SJSA1 (cell line): ENCODE measurements around the gene CELSR1. TPM values are rescaled to one million over a fixed set of nuclear protein-coding genes. Genes with fewer than 3 reads are reported as not detected.

Source experiments
- DNase-seq, 2 experiments: peaks; one replicate each; pipeline ENCODE4 v3.0.0-alpha.2; 2015 to 2020; ENCODE audit warnings: low spot score in 2 of 2, low read depth in 1 of 2
- H3K27ac ChIP-seq: fragments of 250-450 bp; sonication (Bioruptor Pico); 2 replicates; pipeline ENCODE4 v1.5.1; 2020; ENCODE audit warnings: mild to moderate bottlenecking, moderate library complexity
- H3K27me3 ChIP-seq: fragments of 250-450 bp; sonication (Bioruptor Pico); replicated peaks from 2 replicates; pipeline ENCODE4 v1.5.1; 2020; ENCODE audit warnings: mild to moderate bottlenecking, moderate library complexity
- H3K36me3 ChIP-seq: fragments of 250-450 bp; sonication (Bioruptor Pico); 2 replicates; pipeline ENCODE4 v1.5.1; 2020; ENCODE audit warnings: mild to moderate bottlenecking
- H3K4me1 ChIP-seq: fragments of 250-450 bp; sonication (Bioruptor Pico); replicated peaks from 2 replicates; pipeline ENCODE4 v1.6.1; 2021; ENCODE audit warnings: mild to moderate bottlenecking
- H3K4me3 ChIP-seq: fragments of 250-450 bp; sonication (Bioruptor Pico); 2 replicates; pipeline ENCODE4 v1.5.1; 2020; ENCODE audit warnings: mild to moderate bottlenecking
- H3K9me3 ChIP-seq: fragments of 250-450 bp; sonication (Bioruptor Pico); replicated peaks from 2 replicates; pipeline ENCODE4 v1.5.1; 2020; ENCODE audit warnings: mild to moderate bottlenecking
- total RNA-seq: library from RNA; depleted of rRNA; stranded (reverse); fragments of >200 nt; shearing (Covaris generic); gene quantifications from 2 replicates; pipeline ENCODE4 v1.2.3, GENCODE V29; 2014

CELSR1 gene
- total RNA-seq, 1 experiment from 2014 or later = 1.1 TPM

DNA sequence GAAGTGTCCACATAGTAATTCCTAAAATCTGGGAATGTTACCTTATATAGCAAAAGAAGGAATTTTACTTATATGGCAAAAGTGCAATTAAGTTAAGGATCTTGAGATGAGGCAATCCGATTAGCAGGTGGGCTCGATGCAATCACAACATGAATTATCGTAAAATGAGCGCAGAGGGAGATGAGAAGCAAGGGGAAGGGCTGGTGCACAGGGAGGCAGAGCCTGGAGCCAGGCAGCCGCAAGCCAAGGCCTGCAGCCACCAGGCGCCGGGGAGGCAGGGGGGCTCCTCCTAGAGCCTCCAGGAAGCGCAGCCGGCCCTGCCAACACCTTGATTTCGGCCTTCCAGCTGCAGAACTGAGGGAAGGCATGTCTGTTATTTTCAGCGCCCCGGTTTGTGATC lies 85.7 kb downstream of the CELSR1 start:
- Histone ChIP-seq H3K4me3 (no peak overlapping the region), H3K36me3 (no peaks in the 10 kb centered on the region), H3K4me1 (no peaks in the 10 kb centered on the region), H3K27me3 (peaks cover 6% of the 10 kb centered on the region; the same call in 1 of the 2 replicates), H3K9me3 (no peaks in the 10 kb centered on the region), H3K27ac (no peak overlapping the region)
- DNase-seq = no peak

DNA sequence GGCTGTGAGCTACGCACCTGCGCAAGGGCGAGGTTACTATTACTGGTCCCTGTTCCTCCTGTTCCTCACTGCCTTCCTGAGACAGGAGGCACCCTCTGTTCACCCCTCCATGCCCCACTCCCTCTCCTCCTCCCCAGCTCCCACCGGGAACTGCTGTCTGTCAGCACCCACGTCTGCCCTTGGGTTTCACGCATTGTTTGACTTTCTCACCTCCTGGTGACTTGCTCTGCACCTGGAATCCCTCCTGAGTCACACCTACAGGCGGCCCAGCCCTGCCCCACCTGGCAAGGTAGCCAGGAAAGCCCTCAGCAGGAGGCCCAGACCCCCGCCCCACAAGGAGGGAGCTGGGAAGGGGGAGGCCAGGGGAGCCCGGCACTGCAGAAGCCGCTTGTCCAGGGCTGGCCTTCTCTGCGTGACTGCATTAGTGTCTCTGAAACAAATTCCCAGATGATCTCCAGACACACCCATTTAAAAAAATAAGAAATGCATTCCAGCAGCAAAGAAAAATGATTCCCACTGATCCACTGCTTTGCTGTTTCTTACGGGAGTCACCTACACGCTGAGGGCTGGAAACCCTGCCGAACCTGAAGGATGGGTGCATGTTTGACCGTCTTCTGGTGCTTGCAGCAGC lies 86.4 kb downstream of the CELSR1 start:
- DNase-seq = no peak
- no peaks in the 10 kb centered on the region for H3K36me3 ChIP-seq
- H3K27ac ChIP-seq = no peak overlapping the region
- no peaks in the 10 kb centered on the region for H3K4me1 ChIP-seq
- no peaks in the 10 kb centered on the region for H3K9me3 ChIP-seq
- H3K4me3 ChIP-seq = no peak overlapping the region
- H3K27me3 ChIP-seq = peaks cover 6% of the 10 kb centered on the region; the same call in 1 of the 2 replicates

DNA sequence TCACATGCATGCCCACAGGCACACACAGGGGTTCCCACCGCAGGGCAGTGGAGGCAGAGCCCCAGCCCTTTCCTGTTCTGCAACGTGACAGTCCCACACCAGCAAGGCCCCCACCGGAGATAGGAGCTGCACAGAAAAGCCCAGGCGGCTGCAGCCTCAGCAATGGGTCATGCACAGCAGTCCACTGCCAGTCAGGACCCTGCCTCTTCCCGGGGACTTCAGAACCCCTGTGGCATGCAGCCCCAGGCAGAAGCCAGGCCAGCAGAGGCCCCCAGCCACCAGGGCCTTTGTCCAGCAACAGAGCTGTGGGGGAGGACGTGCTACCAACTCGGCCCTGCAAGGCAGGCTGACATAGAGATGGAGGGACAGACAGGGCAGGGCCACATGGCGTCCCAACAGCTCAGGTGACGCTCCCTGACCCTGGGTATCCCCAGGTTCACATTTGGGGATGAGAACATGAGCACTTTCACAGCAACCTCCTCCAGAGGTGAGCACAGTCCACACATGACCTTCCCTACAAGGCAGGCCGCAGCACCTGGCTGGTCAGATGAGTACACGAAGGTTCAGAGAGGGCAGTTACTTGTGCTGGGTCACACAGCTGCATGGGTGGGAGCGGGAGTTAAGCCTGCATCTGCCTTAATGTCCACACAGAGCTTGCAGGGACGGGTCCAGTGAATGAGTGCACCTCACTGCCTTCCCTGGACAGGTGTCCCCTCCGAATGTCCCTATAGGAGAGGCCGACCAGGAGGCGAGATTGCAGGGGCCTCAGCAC lies 87.3 kb downstream of the CELSR1 start:
- Histone ChIP-seq H3K27ac (no peak overlapping the region), H3K4me3 (no peak overlapping the region), H3K4me1 (no peaks in the 10 kb centered on the region), H3K36me3 (no peaks in the 10 kb centered on the region), H3K9me3 (no peaks in the 10 kb centered on the region), H3K27me3 (no peaks in the 10 kb centered on the region; the same call in 1 of the 2 replicates)
- no peak for DNase-seq

DNA sequence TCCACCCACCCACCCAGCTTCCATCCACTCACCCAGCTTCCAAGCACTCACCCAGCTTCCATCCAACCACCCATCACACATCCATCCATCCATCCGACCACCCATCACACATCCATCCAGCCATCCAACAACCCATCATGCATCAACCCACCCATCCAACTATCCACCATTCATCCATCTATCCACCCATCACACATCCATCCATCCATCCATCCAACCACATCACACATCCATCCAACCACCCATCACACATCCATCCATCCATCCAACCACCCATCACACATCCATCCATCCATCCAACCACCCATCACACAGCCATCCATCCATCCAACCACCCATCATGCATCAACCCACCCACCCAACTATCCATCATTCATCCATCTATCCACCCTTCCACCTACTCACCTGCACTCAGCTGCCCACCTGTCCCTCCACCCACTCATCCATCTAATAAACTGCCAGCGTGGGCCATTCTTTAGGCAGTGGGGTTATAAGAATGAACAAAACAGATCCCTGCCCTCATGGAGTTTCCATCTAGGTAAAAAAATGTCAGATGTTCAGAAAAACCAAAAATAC lies 88.2 kb downstream of the CELSR1 start:
- Histone ChIP-seq H3K9me3 (no peaks in the 10 kb centered on the region), H3K27me3 (no peaks in the 10 kb centered on the region; the same call in 1 of the 2 replicates), H3K27ac (no peak overlapping the region), H3K4me1 (no peaks in the 10 kb centered on the region), H3K4me3 (no peak overlapping the region), H3K36me3 (no peaks in the 10 kb centered on the region)
- no peak for DNase-seq

GRCh38 chr22:46448333-46448732 lies 89.1 kb downstream of the CELSR1 start:
- no peaks in the 10 kb centered on the region for H3K4me1 ChIP-seq
- no peak for DNase-seq
- H3K4me3 ChIP-seq = no peak overlapping the region
- H3K27me3 ChIP-seq = no peaks in the 10 kb centered on the region; the same call in 1 of the 2 replicates
- H3K36me3 ChIP-seq = no peaks in the 10 kb centered on the region
- H3K9me3 ChIP-seq = no peaks in the 10 kb centered on the region
- no peak overlapping the region for H3K27ac ChIP-seq

- Histone ChIP-seq H3K27ac (no peak overlapping the region), H3K36me3 (no peaks in the 10 kb centered on the region), H3K9me3 (no peaks in the 10 kb centered on the region), H3K4me3 (no peak overlapping the region), H3K27me3 (no peaks in the 10 kb centered on the region; the same call in 1 of the 2 replicates), H3K4me1 (no peaks in the 10 kb centered on the region)
- no peak for DNase-seq
Observed at GRCh38 chr22:46447906-46448305, 89.5 kb downstream of the CELSR1 start.

DNA sequence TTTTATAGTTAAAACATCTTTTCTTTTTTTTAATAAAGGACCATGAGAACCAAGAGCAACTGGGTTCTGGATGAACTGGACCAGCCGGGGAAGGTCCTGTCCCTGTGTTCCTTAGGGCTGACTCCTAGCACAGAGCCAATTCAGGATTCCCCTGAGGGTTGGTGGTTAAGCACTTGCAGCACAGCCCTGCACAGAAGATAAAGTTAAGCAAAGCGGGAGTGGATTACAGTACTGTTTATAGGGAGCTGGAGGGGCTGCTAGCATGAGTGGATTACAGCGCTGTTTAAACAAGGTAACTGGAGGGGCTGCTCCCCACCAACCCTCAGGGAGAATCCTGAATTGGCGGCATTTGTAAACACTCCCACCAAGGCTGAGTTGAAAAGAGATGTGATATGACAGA lies 90.6 kb downstream of the CELSR1 start:
- no peak overlapping the region for H3K4me3 ChIP-seq
- no peaks in the 10 kb centered on the region for H3K36me3 ChIP-seq
- H3K27me3 ChIP-seq = no peaks in the 10 kb centered on the region; the same call in 1 of the 2 replicates
- DNase-seq = no peak
- no peaks in the 10 kb centered on the region for H3K4me1 ChIP-seq
- no peaks in the 10 kb centered on the region for H3K9me3 ChIP-seq
- H3K27ac ChIP-seq = no peak overlapping the region

- no peak overlapping the region for H3K27ac ChIP-seq
- H3K36me3 ChIP-seq = no peaks in the 10 kb centered on the region
- no peak for DNase-seq
- H3K4me3 ChIP-seq = no peak overlapping the region
- no peaks in the 10 kb centered on the region for H3K9me3 ChIP-seq
- H3K27me3 ChIP-seq = no peaks in the 10 kb centered on the region
- H3K4me1 ChIP-seq = no peaks in the 10 kb centered on the region
Observed at GRCh38 chr22:46445771-46446420, 91.5 kb downstream of the CELSR1 start.

- no peaks in the 10 kb centered on the region for H3K9me3 ChIP-seq
- no peak overlapping the region for H3K27ac ChIP-seq
- no peaks in the 10 kb centered on the region for H3K4me1 ChIP-seq
- H3K36me3 ChIP-seq = no peaks in the 10 kb centered on the region
- no peak for DNase-seq
- H3K4me3 ChIP-seq = no peak overlapping the region
- H3K27me3 ChIP-seq = no peaks in the 10 kb centered on the region
Observed at GRCh38 chr22:46444390-46444854, 93.0 kb downstream of the CELSR1 start.

DNA sequence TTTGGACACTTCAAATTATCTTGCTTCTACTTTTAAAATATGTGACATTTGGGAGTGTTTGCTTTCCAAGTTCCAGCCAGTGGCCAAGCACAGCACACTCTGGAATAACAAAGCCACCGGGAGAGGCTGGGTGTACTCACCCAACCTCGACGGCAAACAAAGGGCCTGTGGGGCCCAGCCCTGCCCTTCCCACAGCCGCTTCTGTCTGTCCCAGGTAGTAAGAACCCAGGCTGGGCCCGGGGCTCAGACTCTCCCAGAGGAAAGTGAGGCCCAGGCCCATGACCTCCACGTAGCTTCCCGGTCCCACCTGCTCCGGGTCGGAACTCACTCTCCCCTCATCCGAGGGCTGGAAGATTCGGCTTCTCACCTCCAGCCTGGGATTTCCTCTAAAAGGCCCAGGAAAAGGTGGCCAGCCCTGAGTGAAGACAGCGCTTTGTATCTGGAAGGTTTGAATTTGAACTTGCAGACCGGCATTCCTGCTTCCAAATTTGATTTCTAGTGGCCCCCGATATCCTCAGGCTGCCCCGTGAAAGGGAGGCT lies 93.5 kb downstream of the CELSR1 start:
- DNase-seq = no peak
- H3K4me1 ChIP-seq = no peaks in the 10 kb centered on the region
- H3K9me3 ChIP-seq = no peaks in the 10 kb centered on the region
- H3K27me3 ChIP-seq = no peaks in the 10 kb centered on the region
- H3K27ac ChIP-seq = no peak overlapping the region
- H3K4me3 ChIP-seq = no peak overlapping the region
- H3K36me3 ChIP-seq = no peaks in the 10 kb centered on the region

- Histone ChIP-seq H3K4me1 (no peaks in the 10 kb centered on the region), H3K27me3 (no peaks in the 10 kb centered on the region), H3K27ac (no peak overlapping the region), H3K4me3 (no peak overlapping the region), H3K36me3 (no peaks in the 10 kb centered on the region), H3K9me3 (no peaks in the 10 kb centered on the region)
- DNase-seq = no peak
Observed at GRCh38 chr22:46442217-46442853, 95.1 kb downstream of the CELSR1 start.

DNA sequence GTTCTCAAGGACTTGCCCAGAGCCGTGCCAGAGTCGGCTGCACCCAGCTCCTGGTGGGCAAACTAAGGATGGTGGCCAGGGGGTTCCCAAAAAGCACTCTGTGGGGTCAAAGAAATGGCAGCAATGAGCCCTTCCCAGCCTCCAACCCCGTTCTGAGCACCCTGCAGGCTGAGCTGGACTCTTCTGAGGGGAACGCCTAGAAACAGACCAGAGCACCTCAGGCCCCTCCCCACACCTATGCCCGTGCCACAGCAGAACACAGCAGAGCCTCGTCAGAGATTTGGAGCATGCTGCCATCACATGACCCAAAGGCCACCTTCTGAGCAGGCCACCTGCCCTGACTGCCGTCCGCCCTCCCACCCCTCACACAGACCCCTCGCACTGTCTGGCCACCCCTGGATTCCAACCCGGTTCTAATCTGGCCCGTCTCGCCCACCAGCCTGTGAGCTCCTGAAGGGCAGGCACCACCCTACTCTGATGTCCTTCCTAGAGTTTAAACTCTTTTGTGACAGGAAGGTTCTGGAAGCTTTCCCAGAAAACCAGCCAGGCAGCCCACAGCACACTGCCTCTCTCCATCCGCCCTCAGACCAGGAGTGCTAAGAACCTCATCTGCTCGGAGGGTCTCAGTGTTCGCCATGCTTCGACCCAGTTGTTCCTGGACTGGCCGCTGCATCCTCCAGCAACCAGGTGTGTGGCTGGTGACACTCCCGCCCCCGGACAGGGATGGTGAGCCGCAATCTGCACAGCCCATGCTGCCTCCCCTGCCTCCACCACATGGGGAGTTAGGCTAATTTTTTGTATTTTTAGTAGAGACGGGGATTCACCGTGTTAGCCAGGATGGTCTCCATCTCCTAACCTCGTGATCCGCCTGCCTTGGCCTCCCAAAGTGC lies 97.6 kb downstream of the CELSR1 start:
- Histone ChIP-seq H3K27me3 (no peaks in the 10 kb centered on the region), H3K4me1 (no peaks in the 10 kb centered on the region), H3K9me3 (no peaks in the 10 kb centered on the region), H3K36me3 (no peaks in the 10 kb centered on the region), H3K4me3 (no peak overlapping the region), H3K27ac (no peak overlapping the region)
- no peak for DNase-seq
